PC-3 (cell line): ENCODE data around the gene LIN52. TPM values are rescaled to one million over a fixed set of nuclear protein-coding genes. Genes with fewer than 3 reads are reported as not detected.

Source experiments
- ATAC-seq: fragments of 200-7000 bp; cut with Tn5 transposase; 2 replicates; pipeline ENCODE4 v1.9.1; 2020; ENCODE audit warnings: mild to moderate bottlenecking, moderate library complexity
- BruUV-seq: library from RNA; stranded (reverse); fragments of 400-500 nt; replicated peaks from 2 replicates; lab custom pipeline; 2021; lab: Mats Ljungman, UMichigan
- CTCF ChIA-PET: fragments of 300-600 bp; sonication (Branson Sonifier 250); formaldehyde crosslinking; loops from one replicate; lab custom pipeline; 2022; ENCODE audit warnings: antibody characterized with exemption; lab: Charles Lee
- POLR2A ChIA-PET: fragments of 300-600 bp; sonication (Branson Sonifier 250); formaldehyde crosslinking; loops from one replicate; lab custom pipeline; 2022; ENCODE audit warnings: antibody characterized with exemption; ENCODE audit not compliant: unreplicated experiment; lab: Charles Lee
- DNase-seq: peaks from one replicate; pipeline ENCODE4 v3.0.0-alpha.2; 2015
- H2AFZ ChIP-seq: fragments of 300-600 bp; sonication (generic); 2 replicates; pipeline ENCODE4 v1.6.0; 2016; ENCODE audit warnings: antibody characterized with exemption, low read length
- H3F3A ChIP-seq: fragments of 300-600 bp; sonication (generic); one replicate; pipeline ENCODE4 v1.6.0; 2017; ENCODE audit warnings: antibody characterized with exemption, low read length, control low read depth, mild to moderate bottlenecking; ENCODE audit not compliant: unreplicated experiment
- H3K27ac ChIP-seq: fragments of 300-600 bp; sonication (generic); 2 replicates; pipeline ENCODE4 v1.5.1; 2016; ENCODE audit warnings: mild to moderate bottlenecking, low read length
- H3K27me3 ChIP-seq: fragments of 300-600 bp; sonication (generic); 2 replicates; pipeline ENCODE4 v1.6.1; 2016; ENCODE audit warnings: low read length, mixed read lengths
- H3K36me3 ChIP-seq: fragments of 300-600 bp; sonication (generic); 2 replicates; pipeline ENCODE4 v1.6.1; 2016; ENCODE audit warnings: low read depth, mixed run types, low read length, mixed read lengths
- H3K4me1 ChIP-seq: fragments of 300-600 bp; sonication (generic); 2 replicates; pipeline ENCODE4 v1.5.1; 2016; ENCODE audit warnings: low read length; ENCODE audit not compliant: insufficient read depth
- H3K4me2 ChIP-seq: fragments of 300-600 bp; sonication (generic); 2 replicates; pipeline ENCODE4 v1.6.0; 2016; ENCODE audit warnings: low read length
- H3K4me3 ChIP-seq: fragments of 300-600 bp; sonication (generic); 2 replicates; pipeline ENCODE4 v1.5.1; 2016; ENCODE audit warnings: mild to moderate bottlenecking, low read length, mixed read lengths
- H3K79me2 ChIP-seq: fragments of 300-600 bp; sonication (generic); 2 replicates; pipeline ENCODE4 v1.6.1; 2017; ENCODE audit warnings: low read length, mixed read lengths
- H3K9ac ChIP-seq: fragments of 300-600 bp; sonication (generic); 2 replicates; pipeline ENCODE4 v1.6.0; 2016; ENCODE audit warnings: mild to moderate bottlenecking, low read length
- H3K9me2 ChIP-seq: fragments of 300-600 bp; sonication (generic); replicated peaks from 2 replicates; pipeline ENCODE4 v1.6.1; 2016; ENCODE audit warnings: mixed run types, low read length, mixed read lengths
- H3K9me3 ChIP-seq: fragments of 300-600 bp; sonication (generic); 2 replicates; pipeline ENCODE4 v1.6.1; 2016; ENCODE audit warnings: low read length, mixed read lengths
- H4K20me1 ChIP-seq: fragments of 300-600 bp; sonication (generic); 2 replicates; pipeline ENCODE4 v1.6.1; 2016; ENCODE audit warnings: low read length, mixed read lengths
- CTCF ChIP-seq: fragments of 300-600 bp; sonication (generic); conservative IDR thresholded peaks from 2 replicates; pipeline ENCODE4 v1.5.1; 2017; ENCODE audit warnings: antibody characterized with exemption, low read depth, mild to moderate bottlenecking, low read length
- EZH2 ChIP-seq: fragments of 300-600 bp; sonication (generic); IDR thresholded peaks from one replicate; pipeline ENCODE4 v1.6.1; 2017; ENCODE audit warnings: antibody characterized with exemption, mild to moderate bottlenecking, low read length; ENCODE audit not compliant: unreplicated experiment
- EZH2phosphoT487 ChIP-seq: fragments of 300-600 bp; sonication (generic); IDR thresholded peaks from 2 replicates; pipeline ENCODE4 v1.6.1; 2018; ENCODE audit warnings: mild to moderate bottlenecking, antibody characterized with exemption, low read length, borderline replicate concordance
- intact Hi-C: fragments of 100-400 bp; cut with micrococcal nuclease; formaldehyde crosslinking; loops from 2 replicates; pipeline ENCODE4 v1.9.0; 2023
- total RNA-seq: library from RNA; depleted of rRNA; stranded (reverse); fragments of >200 nt; gene quantifications from 2 replicates; pipeline ENCODE4 v1.2.3, GENCODE V29; 2014; rRNA removed

Gene LIN52
- total RNA-seq, 1 experiment from 2014 or later: 8.4 TPM

- DNase-seq (no peak), ATAC-seq (no peak)
- Histone ChIP-seq H3K9me2 (no peaks in the 10 kb centered on the region), H3K79me2 (no peaks in the 10 kb centered on the region), H3K9ac (no peak overlapping the region), H3K4me2 (no peak overlapping the region), H2AFZ (no peak overlapping the region), H3K4me3 (no peak overlapping the region), H3K27ac (no peak overlapping the region), H3K4me1 (no peaks in the 10 kb centered on the region), H3K9me3 (no peaks in the 10 kb centered on the region), H4K20me1 (no peaks in the 10 kb centered on the region), H3K36me3 (no peaks in the 10 kb centered on the region), H3F3A (no peaks in the 10 kb centered on the region), H3K27me3 (peaks cover 13% of the 10 kb centered on the region)
- ChIA-PET CTCF (interaction anchor here (0.6 kb wide), 1 partner anchor 76 kb away, joined by 4 read pairs; no protein-coding TSS in a partner anchor), POLR2A (no interaction called here)
- BruUV-seq: no TSS peak
- intact Hi-C loops: no loop called here
- TF ChIP-seq EZH2phosphoT487 (no peak), CTCF (no peak), EZH2 (no peak)
These were observed 163.3 kb downstream of the LIN52 start for GRCh38 chr14:74248017-74248416.

GRCh38 chr14:74249433-74250375 lies 164.9 kb downstream of the LIN52 start:
- H3K9ac ChIP-seq: no peak overlapping the region
- intact Hi-C loops: loop anchor here (2.0 kb wide), 1 partner anchor 33 kb away; no protein-coding TSS in a partner anchor
- H3K36me3 ChIP-seq: no peaks in the 10 kb centered on the region
- no peaks in the 10 kb centered on the region for H3K9me2 ChIP-seq
- no peak overlapping the region for H3K4me3 ChIP-seq
- DNase-seq (peak; percentile 29), ATAC-seq (peak; percentile 41)
- H3K27me3 ChIP-seq: no peaks in the 10 kb centered on the region
- no peak overlapping the region for H3K27ac ChIP-seq
- no TSS peak for BruUV-seq
- H3K79me2 ChIP-seq: no peaks in the 10 kb centered on the region
- no peaks in the 10 kb centered on the region for H3F3A ChIP-seq
- H3K9me3 ChIP-seq: no peaks in the 10 kb centered on the region
- H2AFZ ChIP-seq: no peak overlapping the region
- no peak overlapping the region for H3K4me2 ChIP-seq
- no peaks in the 10 kb centered on the region for H3K4me1 ChIP-seq
- TF ChIP-seq CTCF (no peak), EZH2 (no peak), EZH2phosphoT487 (no peak)
- H4K20me1 ChIP-seq: no peaks in the 10 kb centered on the region
- CTCF ChIA-PET: no interaction called here
- POLR2A ChIA-PET: no interaction called here

Other genes with a start within 250 kb of the LIN52 start
- gene PTGR2, start 233.1 kb upstream of the LIN52 start, total RNA-seq: 6.2 and 7.9 TPM in 2 replicates
- gene ZNF410, start 198.1 kb upstream of the LIN52 start, total RNA-seq: 44.9 and 46.8 TPM in 2 replicates
- gene FAM161B, start 134.9 kb upstream of the LIN52 start, total RNA-seq: 2.8 and 3.5 TPM in 2 replicates
- 33.2 and 40.3 TPM in 2 replicates for gene COQ6, start 134.7 kb upstream of the LIN52 start, total RNA-seq
- 7.9 and 11.2 TPM in 2 replicates for gene ENTPD5, start 65.7 kb upstream of the LIN52 start, total RNA-seq
- gene BBOF1, start 65.6 kb upstream of the LIN52 start, total RNA-seq: 1.5 and 3.9 TPM in 2 replicates
- gene ALDH6A1, start 503 bp upstream of the LIN52 start, total RNA-seq: 5.0 and 5.4 TPM in 2 replicates
- not detected in 2 replicates for gene VSX2, start 154.5 kb downstream of the LIN52 start, total RNA-seq
- gene ABCD4, start 218.0 kb downstream of the LIN52 start, total RNA-seq: 27.1 and 28.4 TPM in 2 replicates